ENCODE measurements around the gene TOLLIP. TPM values are rescaled to one million over a fixed set of nuclear protein-coding genes. Genes with fewer than 3 reads are reported as not detected.
"Not testable (repeated sequence)": the region's sequence is repeated elsewhere in the genome, so short reads cannot be mapped to it uniquely, and the experiment has no call there.

TOLLIP gene
- total and polyA plus RNA-seq, 4 donors, result 29.0 to 83.4 (median 50.8) TPM

DNA sequence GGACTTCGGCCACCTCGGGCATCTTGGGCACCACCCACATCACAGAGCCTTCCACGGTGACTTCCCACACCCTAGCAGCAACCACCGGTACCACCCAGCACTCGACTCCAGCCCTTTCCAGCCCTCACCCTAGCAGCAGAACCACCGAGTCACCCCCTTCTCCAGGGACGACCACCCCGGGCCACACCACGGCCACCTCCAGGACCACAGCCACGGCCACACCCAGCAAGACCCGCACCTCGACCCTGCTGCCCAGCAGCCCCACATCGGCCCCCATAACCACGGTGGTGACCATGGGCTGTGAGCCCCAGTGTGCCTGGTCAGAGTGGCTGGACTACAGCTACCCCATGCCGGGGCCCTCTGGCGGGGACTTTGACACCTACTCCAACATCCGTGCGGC is 65.9 kb downstream of the TOLLIP start:
- not testable (repeated sequence) for H3K27ac ChIP-seq (ENCODE audit: low read depth, low read length); H3K4me3 ChIP-seq (ENCODE audit: low read depth, low read length); DNase-seq (ENCODE audit: low read depth in 4 of 6, low spot score in 6 of 6); H3K4me1 ChIP-seq (ENCODE audit: control insufficient read depth, insufficient read depth, low read length); H3K36me3 ChIP-seq (ENCODE audit: control insufficient read depth, insufficient read depth, low read length); H3K9me3 ChIP-seq (ENCODE audit: control insufficient read depth, insufficient read depth, low read length); H3K27me3 ChIP-seq (ENCODE audit: control insufficient read depth, insufficient read depth, low read length)
- WGBS (ENCODE audit: insufficient coverage), result 100% methylated on average over 3 of the region's 18 CpGs

DNA sequence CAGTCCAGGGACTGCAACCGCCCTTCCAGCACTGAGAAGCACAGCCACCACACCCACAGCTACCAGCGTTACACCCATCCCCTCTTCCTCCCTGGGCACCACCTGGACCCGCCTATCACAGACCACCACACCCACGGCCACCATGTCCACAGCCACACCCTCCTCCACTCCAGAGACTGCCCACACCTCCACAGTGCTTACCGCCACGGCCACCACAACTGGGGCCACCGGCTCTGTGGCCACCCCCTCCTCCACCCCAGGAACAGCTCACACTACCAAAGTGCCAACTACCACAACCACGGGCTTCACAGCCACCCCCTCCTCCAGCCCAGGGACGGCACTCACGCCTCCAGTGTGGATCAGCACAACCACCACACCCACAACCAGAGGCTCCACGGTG is 66.7 kb downstream of the TOLLIP start:
- not testable (repeated sequence) for H3K27ac ChIP-seq (ENCODE audit: low read depth, low read length); H3K36me3 ChIP-seq (ENCODE audit: control insufficient read depth, insufficient read depth, low read length)
- WGBS (ENCODE audit: insufficient coverage), result 100% methylated on average over 3 of the region's 11 CpGs

DNA sequence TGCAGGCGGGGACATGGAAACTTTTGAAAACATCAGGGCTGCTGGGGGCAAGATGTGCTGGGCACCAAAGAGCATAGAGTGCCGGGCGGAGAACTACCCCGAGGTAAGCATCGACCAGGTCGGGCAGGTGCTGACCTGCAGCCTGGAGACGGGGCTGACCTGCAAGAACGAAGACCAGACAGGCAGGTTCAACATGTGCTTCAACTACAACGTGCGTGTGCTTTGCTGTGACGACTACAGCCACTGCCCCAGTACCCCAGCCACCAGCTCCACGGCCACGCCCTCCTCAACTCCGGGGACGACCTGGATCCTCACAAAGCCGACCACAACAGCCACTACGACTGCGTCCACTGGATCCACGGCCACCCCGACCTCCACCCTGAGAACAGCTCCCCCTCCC is 67.1 kb downstream of the TOLLIP start:
- Histone ChIP-seq H3K36me3 (ENCODE audit: control insufficient read depth, insufficient read depth, low read length) (peaks cover 2% of the 10 kb centered on the region), H3K27ac (ENCODE audit: low read depth, low read length) (no peak overlapping the region), H3K9me3 (ENCODE audit: control insufficient read depth, insufficient read depth, low read length) (no peaks in the 10 kb centered on the region), H3K27me3 (ENCODE audit: control insufficient read depth, insufficient read depth, low read length) (no peaks in the 10 kb centered on the region), H3K4me3 (ENCODE audit: low read depth, low read length) (no peak overlapping the region), H3K4me1 (ENCODE audit: control insufficient read depth, insufficient read depth, low read length) (no peaks in the 10 kb centered on the region)
- no peak for DNase-seq (ENCODE audit: low read depth in 4 of 6, low spot score in 6 of 6)
- 91% methylated on average over 20 of the region's 20 CpGs for WGBS (ENCODE audit: insufficient coverage)

More for the DNA sequence above, 66.7 kb downstream of the TOLLIP start:
- not testable (repeated sequence) for H3K4me3 ChIP-seq (ENCODE audit: low read depth, low read length); H3K27me3 ChIP-seq (ENCODE audit: control insufficient read depth, insufficient read depth, low read length); H3K4me1 ChIP-seq (ENCODE audit: control insufficient read depth, insufficient read depth, low read length); H3K9me3 ChIP-seq (ENCODE audit: control insufficient read depth, insufficient read depth, low read length); DNase-seq (ENCODE audit: low read depth in 4 of 6, low spot score in 6 of 6)

DNA sequence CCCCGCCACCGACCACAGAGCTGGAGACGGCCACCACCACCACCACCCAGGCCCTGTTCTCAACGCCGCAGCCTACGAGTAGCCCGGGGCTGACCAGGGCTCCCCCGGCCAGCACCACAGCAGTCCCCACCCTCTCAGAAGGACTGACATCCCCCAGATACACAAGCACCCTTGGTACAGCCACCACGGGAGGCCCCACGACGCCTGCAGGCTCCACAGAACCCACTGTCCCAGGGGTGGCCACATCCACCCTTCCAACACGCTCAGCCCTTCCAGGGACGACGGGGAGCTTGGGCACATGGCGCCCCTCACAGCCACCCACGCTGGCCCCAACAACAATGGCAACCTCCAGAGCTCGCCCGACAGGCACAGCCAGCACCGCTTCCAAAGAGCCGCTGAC is 67.7 kb downstream of the TOLLIP start:
- H3K4me1 ChIP-seq (ENCODE audit: control insufficient read depth, insufficient read depth, low read length), result no peaks in the 10 kb centered on the region
- H3K27me3 ChIP-seq (ENCODE audit: control insufficient read depth, insufficient read depth, low read length), result no peaks in the 10 kb centered on the region
- DNase-seq (ENCODE audit: low read depth in 4 of 6, low spot score in 6 of 6), result no peak
- peaks cover 2% of the 10 kb centered on the region for H3K36me3 ChIP-seq (ENCODE audit: control insufficient read depth, insufficient read depth, low read length)
- 92% methylated on average over 19 of the region's 20 CpGs for WGBS (ENCODE audit: insufficient coverage)
- no peak overlapping the region for H3K4me3 ChIP-seq (ENCODE audit: low read depth, low read length)
- no peaks in the 10 kb centered on the region for H3K9me3 ChIP-seq (ENCODE audit: control insufficient read depth, insufficient read depth, low read length)
- no peak overlapping the region for H3K27ac ChIP-seq (ENCODE audit: low read depth, low read length)

DNA sequence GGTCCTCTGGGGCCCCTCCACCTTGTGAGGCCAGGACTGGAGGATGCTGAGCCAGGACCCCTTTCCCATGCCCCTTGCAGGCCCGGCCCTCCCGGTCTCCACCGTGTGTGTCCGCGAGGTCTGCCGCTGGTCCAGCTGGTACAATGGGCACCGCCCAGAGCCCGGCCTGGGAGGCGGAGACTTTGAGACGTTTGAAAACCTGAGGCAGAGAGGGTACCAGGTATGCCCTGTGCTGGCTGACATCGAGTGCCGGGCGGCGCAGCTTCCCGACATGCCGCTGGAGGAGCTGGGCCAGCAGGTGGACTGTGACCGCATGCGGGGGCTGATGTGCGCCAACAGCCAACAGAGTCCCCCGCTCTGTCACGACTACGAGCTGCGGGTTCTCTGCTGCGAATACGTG is 68.7 kb downstream of the TOLLIP start:
- H3K27me3 ChIP-seq (ENCODE audit: control insufficient read depth, insufficient read depth, low read length), result no peaks in the 10 kb centered on the region
- H3K36me3 ChIP-seq (ENCODE audit: control insufficient read depth, insufficient read depth, low read length), result peaks cover 4% of the 10 kb centered on the region
- H3K27ac ChIP-seq (ENCODE audit: low read depth, low read length), result no peak overlapping the region
- no peaks in the 10 kb centered on the region for H3K4me1 ChIP-seq (ENCODE audit: control insufficient read depth, insufficient read depth, low read length)
- H3K9me3 ChIP-seq (ENCODE audit: control insufficient read depth, insufficient read depth, low read length), result no peaks in the 10 kb centered on the region
- H3K4me3 ChIP-seq (ENCODE audit: low read depth, low read length), result no peak overlapping the region
- DNase-seq (ENCODE audit: low read depth in 4 of 6, low spot score in 6 of 6), result no peak
- WGBS (ENCODE audit: insufficient coverage), result 90% methylated on average over 25 of the region's 25 CpGs

DNA sequence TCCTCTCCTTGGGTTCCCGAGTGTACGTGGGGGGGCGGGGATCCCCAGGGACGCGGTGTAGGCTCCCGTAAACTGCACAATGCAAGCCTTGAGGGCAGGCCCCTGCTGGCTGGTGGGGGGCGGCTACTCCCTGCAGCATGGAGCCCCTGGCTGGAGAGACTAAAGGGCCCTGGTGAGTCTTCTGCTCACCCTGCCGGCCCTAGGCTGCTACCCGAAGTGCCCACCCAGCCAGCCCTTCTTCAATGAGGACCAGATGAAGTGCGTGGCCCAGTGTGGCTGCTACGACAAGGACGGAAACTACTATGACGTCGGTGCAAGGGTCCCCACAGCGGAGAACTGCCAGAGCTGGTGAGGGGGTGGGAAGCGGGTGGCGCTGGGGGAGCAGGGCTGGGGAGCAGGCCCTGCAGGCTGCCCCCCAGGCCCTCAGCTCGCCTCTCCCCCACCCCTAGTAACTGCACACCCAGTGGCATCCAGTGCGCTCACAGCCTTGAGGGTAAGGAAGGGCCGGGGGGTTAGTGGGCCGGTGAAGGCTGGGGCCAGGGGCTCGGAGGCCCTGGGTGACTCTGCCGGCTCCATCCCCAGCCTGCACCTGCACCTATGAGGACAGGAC is 69.7 kb downstream of the TOLLIP start:
- Histone ChIP-seq H3K4me1 (ENCODE audit: control insufficient read depth, insufficient read depth, low read length) (no peaks in the 10 kb centered on the region), H3K4me3 (ENCODE audit: low read depth, low read length) (no peak overlapping the region), H3K27ac (ENCODE audit: low read depth, low read length) (no peak overlapping the region), H3K36me3 (ENCODE audit: control insufficient read depth, insufficient read depth, low read length) (peaks cover 4% of the 10 kb centered on the region), H3K9me3 (ENCODE audit: control insufficient read depth, insufficient read depth, low read length) (no peaks in the 10 kb centered on the region), H3K27me3 (ENCODE audit: control insufficient read depth, insufficient read depth, low read length) (no peaks in the 10 kb centered on the region)
- 87% methylated on average over 15 of the region's 23 CpGs for WGBS (ENCODE audit: insufficient coverage)
- DNase-seq (ENCODE audit: low read depth in 4 of 6, low spot score in 6 of 6), result no peak

DNA sequence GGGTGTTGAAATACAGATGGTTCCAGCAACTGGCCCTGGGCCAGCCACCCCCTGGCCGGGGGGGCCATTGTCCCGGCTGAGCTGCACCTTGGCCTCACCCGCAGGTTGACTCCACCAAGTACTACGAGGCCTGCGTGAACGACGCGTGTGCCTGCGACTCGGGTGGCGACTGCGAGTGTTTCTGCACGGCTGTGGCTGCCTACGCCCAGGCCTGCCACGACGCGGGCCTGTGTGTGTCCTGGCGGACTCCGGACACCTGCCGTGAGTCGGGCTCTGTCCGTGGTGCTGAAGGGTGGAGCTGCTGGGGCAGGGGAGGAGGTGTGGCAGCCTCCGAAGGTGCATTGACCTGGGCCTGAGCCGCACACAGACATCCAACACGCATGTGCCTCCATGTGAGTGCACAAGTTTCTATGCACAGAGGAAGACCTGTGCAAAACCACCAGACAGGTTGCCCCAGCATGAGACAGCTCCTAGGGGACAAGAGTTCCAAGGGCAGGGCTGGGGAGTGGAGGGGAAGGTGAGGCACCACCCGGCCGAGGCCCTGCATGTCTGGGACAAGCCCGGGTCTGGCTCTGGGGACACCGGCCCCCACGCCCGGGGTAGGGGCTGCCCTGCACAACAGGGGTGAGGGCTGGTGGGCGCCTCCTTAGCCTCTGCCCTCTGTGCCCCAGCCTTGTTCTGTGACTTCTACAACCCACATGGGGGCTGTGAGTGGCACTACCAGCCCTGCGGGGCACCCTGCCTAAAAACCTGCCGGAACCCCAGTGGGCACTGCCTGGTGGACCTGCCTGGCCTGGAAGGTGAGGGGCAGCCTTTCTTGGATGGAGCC is 70.5 kb downstream of the TOLLIP start:
- DNase-seq (ENCODE audit: low read depth in 4 of 6, low spot score in 6 of 6), result no peak
- Histone ChIP-seq H3K36me3 (ENCODE audit: control insufficient read depth, insufficient read depth, low read length) (peaks cover 4% of the 10 kb centered on the region), H3K9me3 (ENCODE audit: control insufficient read depth, insufficient read depth, low read length) (no peaks in the 10 kb centered on the region), H3K27me3 (ENCODE audit: control insufficient read depth, insufficient read depth, low read length) (no peaks in the 10 kb centered on the region), H3K4me3 (ENCODE audit: low read depth, low read length) (no peak overlapping the region), H3K4me1 (ENCODE audit: control insufficient read depth, insufficient read depth, low read length) (no peaks in the 10 kb centered on the region), H3K27ac (ENCODE audit: low read depth, low read length) (no peak overlapping the region)
- 65% methylated on average over 34 of the region's 34 CpGs for WGBS (ENCODE audit: insufficient coverage)

DNA sequence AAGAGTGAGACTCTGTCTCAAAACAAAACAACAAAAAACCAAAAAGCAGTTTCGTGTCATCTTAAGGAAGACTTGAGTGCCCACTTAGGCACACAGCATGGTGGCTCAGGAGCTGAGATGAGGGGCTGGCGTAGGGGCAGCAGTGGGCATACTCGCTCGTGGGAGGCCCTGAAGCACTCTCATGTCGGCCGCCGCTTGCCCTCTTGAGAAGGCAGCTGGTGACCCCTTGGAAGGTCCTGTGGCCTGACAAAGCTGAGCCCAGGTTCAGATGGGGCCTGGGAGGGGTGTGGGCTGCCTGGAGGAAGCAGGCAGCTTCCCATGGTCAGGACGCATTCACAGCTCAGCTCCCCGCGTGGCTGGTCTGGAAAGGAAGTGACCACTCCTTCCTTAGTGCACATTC is 71.6 kb downstream of the TOLLIP start:
- Histone ChIP-seq H3K27ac (ENCODE audit: low read depth, low read length) (no peak overlapping the region), H3K36me3 (ENCODE audit: control insufficient read depth, insufficient read depth, low read length) (peaks cover 4% of the 10 kb centered on the region), H3K27me3 (ENCODE audit: control insufficient read depth, insufficient read depth, low read length) (no peaks in the 10 kb centered on the region), H3K9me3 (ENCODE audit: control insufficient read depth, insufficient read depth, low read length) (no peaks in the 10 kb centered on the region), H3K4me3 (ENCODE audit: low read depth, low read length) (no peak overlapping the region), H3K4me1 (ENCODE audit: control insufficient read depth, insufficient read depth, low read length) (no peaks in the 10 kb centered on the region)
- WGBS (ENCODE audit: insufficient coverage), result 84% methylated on average over 10 of the region's 10 CpGs
- DNase-seq (ENCODE audit: low read depth in 4 of 6, low spot score in 6 of 6), result no peak

DNA sequence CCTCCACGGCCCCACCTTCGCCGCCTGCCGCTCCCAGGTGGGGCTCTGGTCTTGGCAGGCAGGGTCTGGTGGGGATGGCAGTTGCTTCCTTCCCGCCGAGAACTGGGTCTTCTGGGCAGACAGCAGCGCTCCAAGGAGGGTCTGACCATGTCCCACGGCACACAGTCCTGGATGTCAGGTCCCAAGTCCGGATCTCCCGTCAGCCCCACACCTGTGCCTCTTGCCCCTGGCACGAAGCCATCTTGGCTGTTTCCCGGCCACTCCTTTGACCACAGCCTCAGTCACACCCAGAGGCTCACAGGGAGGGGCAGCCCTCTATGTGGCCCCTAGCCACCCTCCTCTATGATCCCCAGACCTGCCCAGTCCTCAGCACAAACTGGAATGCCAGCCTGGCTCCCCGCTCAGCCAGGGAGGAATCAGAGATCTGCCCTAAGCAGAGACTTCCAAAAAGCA is 72.3 kb downstream of the TOLLIP start:
- Histone ChIP-seq H3K27me3 (ENCODE audit: control insufficient read depth, insufficient read depth, low read length) (no peaks in the 10 kb centered on the region), H3K4me1 (ENCODE audit: control insufficient read depth, insufficient read depth, low read length) (no peaks in the 10 kb centered on the region), H3K9me3 (ENCODE audit: control insufficient read depth, insufficient read depth, low read length) (no peaks in the 10 kb centered on the region), H3K36me3 (ENCODE audit: control insufficient read depth, insufficient read depth, low read length) (peaks cover 7% of the 10 kb centered on the region), H3K4me3 (ENCODE audit: low read depth, low read length) (no peak overlapping the region), H3K27ac (ENCODE audit: low read depth, low read length) (no peak overlapping the region)
- WGBS (ENCODE audit: insufficient coverage), result 85% methylated on average over 13 of the region's 13 CpGs
- no peak for DNase-seq (ENCODE audit: low read depth in 4 of 6, low spot score in 6 of 6)

All from spinal cord (tissue), 10 donors.